ENCODE results near the gene METTL2A. TPM values are rescaled to one million over a fixed set of nuclear protein-coding genes. Genes with fewer than 3 reads are reported as not detected.
A peak's percentile ranks its signal among the peaks of the same experiment; 100 is the strongest.
"Not testable (repeated sequence)": the region's sequence is repeated elsewhere in the genome, so short reads cannot be mapped to it uniquely, and the experiment has no call there.

The METTL2A gene
- polyA plus RNA-seq, 4 donors = 19.3 to 25.7 (median 22.0) TPM

GRCh38 chr17:62470666-62471379 is 47.1 kb downstream of the METTL2A start:
- peak in 1 of 4 donors; percentile 5 for DNase-seq (ENCODE audit: low read depth in 4 of 4, low spot score in 3 of 4)

GRCh38 chr17:62471380-62471880 is 47.7 kb downstream of the METTL2A start:
- not testable (repeated sequence) for DNase-seq (ENCODE audit: low read depth in 4 of 4, low spot score in 3 of 4)

GRCh38 chr17:62473030-62473982 is 49.6 kb downstream of the METTL2A start:
- DNase-seq (ENCODE audit: low read depth in 4 of 4, low spot score in 3 of 4) = not testable (repeated sequence)

GRCh38 chr17:62477111-62477510 is 53.4 kb downstream of the METTL2A start:
- not testable (repeated sequence) for DNase-seq (ENCODE audit: low read depth in 4 of 4, low spot score in 3 of 4)

- DNase-seq (ENCODE audit: low read depth in 4 of 4, low spot score in 3 of 4) = peak in 1 of 4 donors; percentile 8
Observed at GRCh38 chr17:62477718-62478408, 54.2 kb downstream of the METTL2A start.

- peak; percentile 56 to 73 (median 66) for DNase-seq (ENCODE audit: low read depth in 4 of 4, low spot score in 3 of 4)
Observed at GRCh38 chr17:62478424-62478879, 54.8 kb downstream of the METTL2A start, which contains the start of gene TLK2. TSS of gene TLK2 (plus strand) at chr17:62478825. CDS start at chr17:62481126, 2,301 bp downstream.

GRCh38 chr17:62478880-62479638 is 55.4 kb downstream of the METTL2A start:
- peak in 1 of 4 donors; percentile 26 for DNase-seq (ENCODE audit: low read depth in 4 of 4, low spot score in 3 of 4)

- peak in 1 of 4 donors; percentile 8 for DNase-seq (ENCODE audit: low read depth in 4 of 4, low spot score in 3 of 4)
Observed at GRCh38 chr17:62479639-62480258, 56.1 kb downstream of the METTL2A start.

GRCh38 chr17:62482553-62482952 is 58.9 kb downstream of the METTL2A start:
- not testable (repeated sequence) for DNase-seq (ENCODE audit: low read depth in 4 of 4, low spot score in 3 of 4)

- not testable (repeated sequence) for DNase-seq (ENCODE audit: low read depth in 4 of 4, low spot score in 3 of 4)
Observed at GRCh38 chr17:62490990-62491389, 67.3 kb downstream of the METTL2A start.

- DNase-seq (ENCODE audit: low read depth in 4 of 4, low spot score in 3 of 4) = not testable (repeated sequence)
Observed at GRCh38 chr17:62493049-62493655, 69.5 kb downstream of the METTL2A start.

GRCh38 chr17:62494073-62494472 is 70.4 kb downstream of the METTL2A start:
- DNase-seq (ENCODE audit: low read depth in 4 of 4, low spot score in 3 of 4) = not testable (repeated sequence)

GRCh38 chr17:62496344-62496743 is 72.6 kb downstream of the METTL2A start:
- DNase-seq (ENCODE audit: low read depth in 4 of 4, low spot score in 3 of 4) = not testable (repeated sequence)

- DNase-seq (ENCODE audit: low read depth in 4 of 4, low spot score in 3 of 4) = not testable (repeated sequence)
Observed at GRCh38 chr17:62498796-62499195, 75.1 kb downstream of the METTL2A start.

Other genes with a start within 250 kb of the METTL2A start
- gene EFCAB3, start 43.3 kb upstream of the METTL2A start, polyA plus RNA-seq (ENCODE audit: insufficient read length in 4 of 4) = under 1 TPM; 0.16 to 0.25 (median 0.17) TPM
- gene TLK2, start 54.9 kb downstream of the METTL2A start, polyA plus RNA-seq (ENCODE audit: insufficient read length in 4 of 4) = 10 to 100 TPM; 58.8 to 72.6 (median 68.8) TPM
- 10 to 100 TPM; 66.1 to 93.9 (median 70.7) TPM for gene MRC2, start 203.8 kb downstream of the METTL2A start, polyA plus RNA-seq (ENCODE audit: insufficient read length in 4 of 4)

All from right renal pelvis (tissue), 4 donors.